ENCODE results near the gene CDH8.
"Not testable (repeated sequence)": the region's sequence is repeated elsewhere in the genome, so short reads cannot be mapped to it uniquely, and the experiment has no call there.

The CDH8 gene

GRCh38 chr16:61780161-61780560 lies 256.1 kb downstream of the CDH8 start:
- no peak for DNase-seq (ENCODE audit: low read depth in 2 of 2)

DNA sequence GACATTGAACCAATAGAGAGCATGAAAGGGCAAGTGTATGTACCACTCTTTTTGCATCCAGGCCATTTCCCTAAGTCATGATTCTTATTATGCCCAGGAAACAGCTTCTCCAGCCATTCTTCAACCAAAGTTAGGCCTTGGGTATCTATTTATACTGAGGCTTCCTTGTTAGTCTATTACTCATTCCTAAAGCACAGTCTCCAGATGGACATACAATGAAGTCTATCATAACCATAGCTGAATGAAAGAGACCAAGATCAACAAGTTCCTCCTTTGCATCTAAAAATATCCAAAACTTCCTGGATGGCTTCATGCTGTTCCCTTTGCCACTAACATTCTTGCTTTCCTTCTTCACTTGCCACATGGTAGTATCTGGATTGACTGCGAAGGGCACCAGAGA lies 265.9 kb downstream of the CDH8 start:
- no peak for DNase-seq (ENCODE audit: low read depth in 2 of 2)

- no peak for DNase-seq (ENCODE audit: low read depth in 2 of 2)
Observed at GRCh38 chr16:61763991-61764390, 272.2 kb downstream of the CDH8 start.

GRCh38 chr16:61763013-61763412 lies 273.2 kb downstream of the CDH8 start:
- no peak for DNase-seq (ENCODE audit: low read depth in 2 of 2)

DNA sequence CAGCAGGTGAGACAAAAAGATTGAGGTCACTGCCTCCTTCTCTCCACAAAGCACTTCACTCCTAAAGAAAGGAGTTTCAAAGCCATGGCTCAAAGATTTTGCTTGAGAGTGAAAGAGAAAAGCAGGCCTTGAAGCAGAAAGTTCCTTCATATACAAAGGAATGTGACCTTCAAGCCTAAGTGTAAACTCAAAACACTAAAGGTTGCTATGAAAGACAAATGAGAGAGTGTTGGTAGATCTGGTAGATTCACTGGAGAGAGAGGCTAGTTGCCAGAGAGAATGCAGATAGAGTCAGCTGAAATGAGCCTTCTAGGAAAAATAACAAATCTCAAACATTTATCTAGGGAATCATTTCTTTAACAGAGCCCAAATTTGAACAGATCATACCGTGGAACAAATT lies 305.2 kb downstream of the CDH8 start:
- DNase-seq (ENCODE audit: low read depth in 2 of 2) = no peak

GRCh38 chr16:61726701-61727100 lies 309.5 kb downstream of the CDH8 start:
- DNase-seq (ENCODE audit: low read depth in 2 of 2) = no peak

DNA sequence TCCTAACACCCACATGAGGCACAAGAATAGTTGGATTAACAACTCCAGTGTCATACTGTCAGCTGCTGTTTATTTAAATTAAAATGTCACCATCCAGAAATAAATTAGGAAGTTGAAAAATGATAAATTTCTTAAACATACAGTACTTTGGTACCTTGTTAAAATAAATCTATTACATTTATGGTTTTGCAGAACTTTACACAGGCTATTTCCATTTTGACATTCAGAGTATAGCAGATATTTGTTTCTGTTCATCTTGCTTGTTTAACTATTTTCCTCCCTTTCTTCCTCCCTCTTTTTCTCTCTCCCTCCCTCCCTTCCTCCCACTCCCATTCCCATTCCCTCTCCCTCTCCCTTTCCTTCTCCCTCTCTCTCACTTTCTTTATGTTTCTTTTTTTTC lies 310.1 kb downstream of the CDH8 start:
- no peak for DNase-seq (ENCODE audit: low read depth in 2 of 2)

- no peak for DNase-seq (ENCODE audit: low read depth in 2 of 2)
Observed at GRCh38 chr16:61721544-61721943, 314.7 kb downstream of the CDH8 start.

GRCh38 chr16:61715393-61715792 lies 320.8 kb downstream of the CDH8 start:
- DNase-seq (ENCODE audit: low read depth in 2 of 2) = no peak

DNA sequence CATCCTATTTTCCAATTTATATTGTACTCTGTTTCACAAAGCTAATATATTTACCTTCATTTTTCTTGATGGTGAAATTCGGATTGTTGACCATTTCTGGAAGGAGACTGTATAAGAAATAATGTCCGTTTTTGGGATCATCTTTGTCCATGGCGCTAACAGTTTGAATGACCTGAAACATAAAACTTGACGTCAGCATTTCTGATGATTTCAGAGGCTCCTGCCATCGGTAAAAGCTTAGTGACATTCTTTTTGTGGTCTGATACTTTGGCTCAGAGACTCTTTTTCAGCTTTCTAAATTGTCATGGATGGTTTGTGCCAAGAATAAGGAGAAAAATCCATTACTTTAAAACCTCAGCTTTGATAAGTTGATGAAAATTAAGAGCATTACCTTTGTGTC lies 322.5 kb downstream of the CDH8 start:
- no peak for DNase-seq (ENCODE audit: low read depth in 2 of 2)

GRCh38 chr16:61699640-61700039 lies 336.6 kb downstream of the CDH8 start:
- DNase-seq (ENCODE audit: low read depth in 2 of 2) = not testable (repeated sequence)

- no peak for DNase-seq (ENCODE audit: low read depth in 2 of 2)
Observed at GRCh38 chr16:61684541-61684940, 351.7 kb downstream of the CDH8 start.

DNA sequence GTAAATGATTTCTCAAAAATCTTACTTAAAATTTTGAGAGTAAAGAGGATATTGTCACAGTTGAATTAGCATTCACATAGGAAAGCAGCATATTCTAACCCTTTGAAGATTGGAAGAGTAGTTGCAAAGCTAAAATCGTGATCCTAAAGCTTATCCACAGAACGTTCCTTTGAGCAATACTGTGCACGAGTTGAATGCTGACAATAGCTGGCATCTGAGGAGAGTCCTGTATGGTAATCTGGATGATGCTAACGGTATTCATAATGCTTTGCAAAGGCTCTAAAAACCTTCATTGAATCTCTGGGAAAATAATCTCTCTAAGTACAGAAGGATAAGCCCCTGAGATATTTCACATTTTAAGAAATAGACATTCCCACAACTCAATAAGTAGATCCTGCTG lies 354.6 kb downstream of the CDH8 start:
- DNase-seq (ENCODE audit: low read depth in 2 of 2) = no peak

DNA sequence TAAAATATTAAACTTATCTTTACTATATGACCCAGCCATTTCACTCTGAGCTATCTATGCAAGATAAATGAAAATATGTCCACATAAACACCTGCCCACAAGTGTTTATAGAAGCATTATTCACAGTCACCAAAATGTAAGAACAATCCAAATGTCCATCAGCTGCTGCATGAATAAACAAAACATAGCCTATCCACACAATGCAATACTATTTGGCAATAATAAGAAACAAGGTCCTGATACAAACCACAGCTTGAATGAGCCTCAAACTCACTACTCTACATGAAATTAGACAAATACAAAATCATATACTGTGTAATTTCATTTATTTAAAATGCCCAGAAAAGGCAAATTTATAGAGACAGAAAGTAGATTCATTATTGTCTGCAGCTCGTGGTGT lies 355.1 kb downstream of the CDH8 start:
- DNase-seq (ENCODE audit: low read depth in 2 of 2) = no peak

GRCh38 chr16:61678182-61678581 lies 358.1 kb downstream of the CDH8 start:
- no peak for DNase-seq (ENCODE audit: low read depth in 2 of 2)

DNA sequence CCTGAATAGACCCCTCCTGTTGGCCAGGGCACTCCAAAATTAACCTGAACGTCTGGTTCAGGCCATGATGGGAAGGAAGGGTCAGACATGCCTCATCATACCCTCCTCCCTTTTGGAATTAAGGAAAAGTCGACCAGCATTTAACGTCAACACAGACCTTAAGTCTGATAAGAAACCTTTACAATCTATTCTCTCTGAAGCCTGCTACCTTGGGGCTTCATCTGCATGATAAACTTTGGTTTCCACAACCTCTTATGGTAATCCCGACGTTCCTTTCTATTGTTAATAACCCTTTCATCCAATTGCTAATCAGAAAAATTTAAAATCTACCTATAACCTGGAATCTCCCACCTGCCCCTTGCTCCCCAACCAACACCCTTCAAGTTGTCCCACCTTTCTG lies 358.5 kb downstream of the CDH8 start:
- DNase-seq (ENCODE audit: low read depth in 2 of 2) = no peak

DNA sequence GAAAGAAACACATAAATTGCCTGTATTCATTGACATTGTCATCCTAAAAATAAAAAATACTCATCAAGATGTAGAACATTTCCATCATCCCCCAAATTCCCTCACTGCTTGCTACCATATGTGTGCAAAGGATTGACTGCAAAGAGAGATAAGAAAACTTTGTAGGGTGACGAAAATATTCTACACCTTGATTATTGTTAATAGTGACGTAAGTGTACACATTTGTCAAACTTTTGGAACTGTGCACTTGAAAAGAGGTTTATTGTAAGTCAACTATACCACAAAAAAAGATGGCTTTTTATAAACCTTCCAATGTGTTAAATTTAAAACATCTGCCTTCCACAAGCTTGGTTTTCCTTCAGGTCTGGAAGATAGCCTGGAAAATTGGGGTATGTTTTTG lies 359.5 kb downstream of the CDH8 start:
- no peak for DNase-seq (ENCODE audit: low read depth in 2 of 2)

DNA sequence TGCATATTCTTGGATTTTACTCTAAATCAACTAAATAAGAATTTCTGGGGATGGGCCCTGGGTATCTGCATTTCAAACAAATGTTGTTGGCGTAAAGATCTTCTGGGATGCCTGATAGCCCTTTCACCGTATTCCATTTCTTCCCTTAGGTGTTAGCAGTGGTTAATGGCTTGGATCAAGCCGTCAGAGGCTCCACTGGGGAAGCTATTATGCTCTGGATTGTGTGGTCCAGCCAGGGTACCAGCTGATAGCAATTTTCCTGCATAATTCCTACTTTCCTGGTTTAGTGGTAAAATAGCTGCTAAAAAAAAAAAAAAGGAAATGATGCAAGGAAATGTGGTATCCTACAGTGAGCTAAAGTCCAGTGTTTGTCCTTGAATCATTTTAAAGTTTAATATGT lies 365.1 kb downstream of the CDH8 start:
- no peak for DNase-seq (ENCODE audit: low read depth in 2 of 2)

DNA sequence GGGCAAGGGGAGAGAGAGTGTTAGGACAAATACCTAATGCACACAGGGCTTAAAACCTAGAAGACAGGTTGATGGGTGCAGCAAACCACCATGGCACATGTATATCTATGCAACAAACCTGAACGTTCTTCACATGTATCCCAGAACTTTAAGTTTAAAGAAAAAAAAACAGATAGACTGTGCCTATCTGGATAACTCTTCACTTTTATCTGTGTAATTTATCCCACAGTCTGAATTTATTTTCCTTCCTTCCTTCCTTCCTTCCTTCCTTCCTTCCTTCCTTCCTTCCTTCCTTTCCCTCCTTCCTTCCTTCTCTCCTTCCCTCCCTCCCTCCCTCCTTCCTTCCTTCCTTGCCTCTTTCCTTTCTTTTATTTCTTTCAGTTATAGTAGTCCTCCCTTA lies 370.7 kb downstream of the CDH8 start:
- no peak for DNase-seq (ENCODE audit: low read depth in 2 of 2)

DNA sequence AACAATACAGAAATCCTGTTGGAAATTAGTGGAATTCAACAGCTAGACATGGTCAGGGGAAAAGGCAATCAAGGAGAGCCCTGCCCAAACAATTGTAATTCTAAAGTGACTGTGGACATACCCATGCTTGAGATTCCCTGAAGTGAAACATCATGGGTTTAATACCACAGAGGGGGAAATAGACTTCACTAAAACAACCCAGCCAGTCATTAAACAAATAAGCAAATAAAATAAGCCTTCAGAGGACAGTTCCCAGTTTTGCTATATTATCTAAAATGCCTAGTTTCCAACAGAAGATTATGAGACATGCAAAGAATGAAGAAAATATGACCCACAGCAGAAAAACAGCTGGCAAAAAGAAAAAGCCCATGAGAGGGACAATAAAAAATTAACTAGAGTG lies 376.3 kb downstream of the CDH8 start:
- DNase-seq (ENCODE audit: low read depth in 2 of 2) = no peak

DNA sequence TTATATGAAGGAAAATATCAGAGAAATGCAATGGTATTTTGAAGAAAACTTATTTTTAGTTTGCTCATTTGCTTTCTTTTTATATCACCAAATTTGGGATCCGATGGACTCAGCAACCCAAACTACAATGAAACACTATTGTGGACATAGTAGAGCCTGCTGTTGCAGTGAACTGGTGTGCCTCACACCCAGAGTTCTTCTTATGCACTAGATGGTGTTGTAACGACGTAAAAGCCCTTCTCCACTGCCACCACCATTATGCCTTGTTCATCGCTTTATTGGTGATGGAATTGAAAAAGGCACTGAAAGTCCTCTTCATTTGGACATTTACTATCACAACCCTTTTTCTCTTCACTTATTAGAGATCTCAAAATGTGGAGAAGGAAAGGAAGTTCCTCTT lies 381.3 kb downstream of the CDH8 start:
- no peak for DNase-seq (ENCODE audit: low read depth in 2 of 2)

- no peak for DNase-seq (ENCODE audit: low read depth in 2 of 2)
Observed at GRCh38 chr16:61653544-61653943, 382.7 kb downstream of the CDH8 start.

DNA sequence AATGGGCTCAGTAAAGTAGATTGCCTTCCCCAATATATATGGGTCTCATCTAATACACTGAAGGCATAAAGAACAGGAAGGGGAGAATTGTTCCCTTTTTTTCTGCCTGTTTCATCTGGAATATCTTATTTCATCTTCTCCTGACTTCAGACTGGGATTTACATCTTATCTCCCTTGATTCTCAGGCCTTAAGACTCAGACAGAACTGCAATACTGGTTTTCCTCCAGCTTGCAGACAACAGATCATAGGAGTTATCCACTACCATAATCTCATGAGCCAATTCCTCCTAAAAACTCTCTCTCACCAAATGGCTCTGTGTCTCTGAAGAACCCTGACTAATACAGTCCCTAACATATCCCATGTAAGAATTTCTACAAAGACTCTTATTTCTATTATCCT lies 390.7 kb downstream of the CDH8 start:
- no peak for DNase-seq (ENCODE audit: low read depth in 2 of 2)

DNA sequence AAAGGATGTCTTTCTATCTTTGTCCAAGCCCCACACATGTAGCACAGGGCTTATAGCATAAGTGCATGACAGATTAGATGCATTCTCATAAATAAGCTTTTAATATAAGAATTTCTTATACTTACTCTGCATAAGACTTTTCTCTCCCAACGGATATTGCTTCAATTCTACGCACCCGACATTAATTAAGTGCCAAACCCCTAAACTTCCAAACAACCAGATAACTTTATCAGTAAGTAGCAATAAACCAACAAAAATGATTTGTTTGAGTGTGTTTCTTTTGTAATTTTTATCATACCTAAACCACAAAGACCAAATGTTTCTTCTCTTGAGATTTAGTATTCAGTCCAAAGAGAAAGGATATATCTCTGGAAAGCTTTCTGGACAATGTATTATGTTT lies 391.5 kb downstream of the CDH8 start:
- DNase-seq (ENCODE audit: low read depth in 2 of 2) = no peak

GRCh38 chr16:61617219-61617783 lies 418.9 kb downstream of the CDH8 start:
- no peak for DNase-seq (ENCODE audit: low read depth in 2 of 2)

Data from stimulated activated CD8-positive, alpha-beta memory T cell treated with anti-CD3 and anti-CD28 coated beads, Interleukin-7, amount 100 ng/mL, for 4 hours (primary cell).